Activated CD4-positive, alpha-beta T cell treated with anti-CD3 and anti-CD28 coated beads for 36 hours (primary cell): ENCODE results near the gene ZNF229. TPM values are rescaled to one million over a fixed set of nuclear protein-coding genes. Genes with fewer than 3 reads are reported as not detected.
"Not testable (repeated sequence)": the region's sequence is repeated elsewhere in the genome, so short reads cannot be mapped to it uniquely, and the experiment has no call there.

Experiments used
- ATAC-seq: fragments of 200-7000 bp; cut with Tn5 transposase; one replicate; pipeline ENCODE4 v1.10.0; 2021; ENCODE audit warnings: mild to moderate bottlenecking, moderate library complexity
- CTCF ChIA-PET: fragments of 350-600 bp; sonication (Branson Sonifier 250); formaldehyde crosslinking; loops from one replicate; lab custom pipeline; 2021; ENCODE audit warnings: antibody characterized with exemption; lab: Charles Lee
- POLR2A ChIA-PET: fragments of 350-600 bp; sonication (Branson Sonifier 250); formaldehyde crosslinking; loops from one replicate; lab custom pipeline; 2021; ENCODE audit warnings: antibody characterized with exemption, inconsistent platforms; lab: Charles Lee
- DNase-seq: peaks from one replicate; pipeline ENCODE4 v3.0.0-alpha.2; 2020
- H3K27ac Mint-ChIP-seq: one replicate; pipeline ENCODE4 v1.8.0; 2021; ENCODE audit warnings: mixed read lengths
- H3K27me3 Mint-ChIP-seq: one replicate; pipeline ENCODE4 v1.8.0; 2021; ENCODE audit warnings: mixed read lengths
- H3K36me3 Mint-ChIP-seq: one replicate; pipeline ENCODE4 v1.8.0; 2021; ENCODE audit warnings: low read depth, mixed read lengths
- H3K4me1 Mint-ChIP-seq: one replicate; pipeline ENCODE4 v1.8.0; 2021; ENCODE audit warnings: mixed read lengths
- H3K4me3 Mint-ChIP-seq: one replicate; pipeline ENCODE4 v1.8.0; 2021; ENCODE audit warnings: mild to moderate bottlenecking, moderate library complexity, mixed read lengths
- H3K9me3 Mint-ChIP-seq: one replicate; pipeline ENCODE4 v1.8.0; 2021; ENCODE audit warnings: low read depth, mixed read lengths
- intact Hi-C, 2 experiments: fragments of 100-400 bp; cut with DNase I in 1 of 2; cut with micrococcal nuclease in 1 of 2; formaldehyde crosslinking; loops; one replicate each; pipeline versions ENCODE4 v1.14.2 to v1.15.1; 2022 to 2024; cut with DNase I, micrococcal nuclease
- total RNA-seq, 2 experiments: library from RNA; stranded (reverse); gene quantifications; one replicate each; pipeline ENCODE4 v1.2.3, GENCODE V29; 2021

Gene ZNF229
- 1 to 10 TPM; 1.0 to 1.2 TPM for total RNA-seq

DNA sequence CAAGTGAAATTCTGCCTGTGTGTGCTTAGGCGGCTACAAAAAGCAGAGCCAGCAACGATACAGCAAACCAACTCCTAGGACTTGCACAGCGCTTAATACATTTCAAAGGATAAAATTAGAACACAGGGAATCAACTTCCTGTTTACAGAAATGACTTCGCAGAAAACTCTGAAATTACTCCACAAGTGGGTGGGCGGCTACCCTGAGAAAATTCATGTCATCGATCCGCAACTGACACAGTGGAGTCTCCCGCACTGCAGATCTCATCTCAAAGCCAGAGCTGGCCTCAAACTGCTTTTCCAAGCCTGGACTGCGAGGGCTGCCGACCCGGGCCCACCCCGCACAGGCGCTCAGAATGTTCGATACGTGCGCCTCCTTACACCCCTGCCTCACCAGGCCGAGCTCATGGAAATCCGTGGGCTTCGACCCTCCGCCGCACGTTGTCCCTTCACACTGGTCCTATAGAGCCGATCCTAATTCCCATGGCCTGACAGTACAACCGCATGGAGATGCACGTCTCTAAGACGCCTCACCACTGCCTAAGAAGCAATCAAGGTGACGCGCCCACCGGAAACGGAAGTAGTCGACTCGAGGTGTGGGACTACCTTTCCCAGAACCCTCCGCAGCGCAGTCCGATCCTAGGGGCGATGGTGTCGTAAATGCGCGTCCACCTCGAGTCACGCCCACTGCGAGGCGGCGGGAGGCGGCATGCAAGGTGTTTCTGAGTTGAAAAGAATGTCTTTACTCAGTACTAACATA, at the start of gene ZNF229:
ZNF229 (minus strand) TSS at position 557 of the 759 bp plus-strand sequence. CDS start 5,625 bp downstream, outside the sequence.
- DNase-seq = peak; percentile 91
- CTCF ChIA-PET = interaction anchor here (0.6 kb wide), 1 partner anchor 200 kb away, joined by 3 read pairs; no protein-coding TSS in a partner anchor
- peak within 1 kb of the TSS; percentile 81 for H3K4me3 Mint-ChIP-seq
- H3K36me3 Mint-ChIP-seq = peaks cover 68% of the 10 kb centered on the region
- peaks cover 2% of the 10 kb centered on the region for H3K27me3 Mint-ChIP-seq
- peak; percentile 98 for ATAC-seq
- H3K4me1 Mint-ChIP-seq = peaks cover 10% of the 10 kb centered on the region
- peak within 1 kb of the TSS; percentile 84 for H3K27ac Mint-ChIP-seq
- peaks cover 67% of the 10 kb centered on the region for H3K9me3 Mint-ChIP-seq
- intact Hi-C loops = loop anchor here (1.0 to 5.0 kb wide), 4 partner anchors 47 to 336 kb away; partner anchors contain the start of genes ZNF180 (in 2 of the 2), ZNF225 (in 1 of the 2), ZNF227 (in 1 of the 2) and ZNF285 (in 1 of the 2)
- POLR2A ChIA-PET = no interaction called here

GRCh38 chr19:44496711-44497110, 48.4 kb upstream of the ZNF229 start:
- intact Hi-C loops = no loop called here
- peaks cover 62% of the 10 kb centered on the region for H3K9me3 Mint-ChIP-seq
- ATAC-seq (no peak), DNase-seq (no peak)
- no peak overlapping the region for H3K4me3 Mint-ChIP-seq
- ChIA-PET CTCF (no interaction called here), POLR2A (no interaction called here)
- H3K4me1 Mint-ChIP-seq = peaks cover 28% of the 10 kb centered on the region
- peaks cover 89% of the 10 kb centered on the region for H3K36me3 Mint-ChIP-seq
- H3K27me3 Mint-ChIP-seq = no peaks in the 10 kb centered on the region
- no peak overlapping the region for H3K27ac Mint-ChIP-seq

- Mint-ChIP-seq H3K27ac (no peak overlapping the region), H3K4me1 (no peaks in the 10 kb centered on the region), H3K36me3 (peaks cover 92% of the 10 kb centered on the region), H3K4me3 (no peak overlapping the region), H3K9me3 (peaks cover 73% of the 10 kb centered on the region), H3K27me3 (no peaks in the 10 kb centered on the region)
- ATAC-seq (no peak), DNase-seq (no peak)
- CTCF ChIA-PET = no interaction called here
- POLR2A ChIA-PET = interaction anchor here (0.6 kb wide), 1 partner anchor 23 kb away, joined by 3 read pairs; the partner anchor contains the start of gene ZNF180
- intact Hi-C loops = loop anchor here in 1 of 2 experiments (2.0 to 10.0 kb wide), 2 partner anchors 22 to 632 kb away; no protein-coding TSS in a partner anchor
Observed at GRCh38 chr19:44476559-44477408, 28.5 kb upstream of the ZNF229 start.

DNA sequence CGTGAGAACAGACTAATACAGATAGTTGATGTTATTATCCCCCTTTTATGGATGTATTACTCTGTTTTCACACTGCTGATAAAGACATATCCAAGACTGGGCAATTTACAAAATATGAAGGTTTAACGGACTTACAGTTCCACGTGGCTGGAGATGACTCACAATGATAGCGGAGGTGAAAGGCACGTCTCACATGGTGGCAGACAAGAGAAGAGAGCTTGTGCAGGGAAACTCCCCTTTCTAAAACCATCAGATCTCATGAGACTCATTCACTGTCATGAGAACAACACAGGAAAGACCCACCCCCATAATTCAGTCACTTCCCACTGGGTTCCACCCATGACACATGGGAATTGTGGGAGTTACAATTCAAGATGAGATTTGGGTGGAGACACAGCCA, 20.5 kb upstream of the ZNF229 start:
- H3K27ac Mint-ChIP-seq, H3K4me3 Mint-ChIP-seq, DNase-seq, CTCF ChIA-PET, H3K4me1 Mint-ChIP-seq, H3K27me3 Mint-ChIP-seq, ATAC-seq, POLR2A ChIA-PET: not testable (repeated sequence)
- H3K9me3 Mint-ChIP-seq = peaks cover 85% of the 10 kb centered on the region
- H3K36me3 Mint-ChIP-seq = peaks cover 52% of the 10 kb centered on the region
- intact Hi-C loops = loop anchor here in 1 of 2 experiments (10.0 kb wide), 1 partner anchor 594 kb away; no protein-coding TSS in a partner anchor

DNA sequence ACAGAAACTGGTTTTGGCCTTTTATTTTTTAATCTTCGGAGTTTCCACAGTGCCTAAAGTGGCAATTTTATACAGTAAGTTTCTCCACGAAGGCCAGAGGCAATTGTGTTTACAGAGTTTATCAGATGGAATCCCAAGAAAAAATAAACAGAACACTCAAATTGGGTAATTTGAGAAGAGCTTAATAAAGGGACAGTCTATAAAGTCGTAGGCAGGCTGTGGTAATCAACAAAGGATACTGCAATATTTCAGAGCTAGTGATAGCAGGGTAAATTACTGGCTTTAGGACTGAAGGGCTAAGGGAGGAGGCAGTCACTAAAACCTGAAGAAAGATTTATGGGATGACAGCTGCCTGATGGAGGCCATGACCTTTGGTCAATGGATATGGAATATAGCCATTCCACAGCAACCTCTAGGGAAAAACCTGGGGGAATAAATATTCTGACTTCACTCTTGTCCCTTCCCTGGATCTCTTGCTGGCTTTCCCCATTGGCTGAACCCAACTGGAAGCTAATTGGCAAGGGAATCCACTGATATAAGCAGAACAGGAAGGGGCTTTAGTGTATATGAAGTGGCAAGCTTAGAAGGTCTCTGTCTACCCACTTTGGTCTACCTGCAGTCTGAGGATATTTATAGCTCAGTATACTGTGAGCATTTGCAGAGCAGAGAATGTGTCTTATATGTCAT, 14.5 kb upstream of the ZNF229 start:
- CTCF ChIA-PET, H3K27ac Mint-ChIP-seq, DNase-seq, H3K27me3 Mint-ChIP-seq, H3K4me3 Mint-ChIP-seq, ATAC-seq, H3K4me1 Mint-ChIP-seq: not testable (repeated sequence)
- H3K9me3 Mint-ChIP-seq = peaks cover 50% of the 10 kb centered on the region
- POLR2A ChIA-PET = interaction anchor here (0.6 kb wide), 1 partner anchor 51 kb away, joined by 4 read pairs; no protein-coding TSS in a partner anchor
- intact Hi-C loops = loop anchor here in 1 of 2 experiments (10.0 kb wide), 1 partner anchor 588 kb away; no protein-coding TSS in a partner anchor
- peaks cover 18% of the 10 kb centered on the region for H3K36me3 Mint-ChIP-seq

DNA sequence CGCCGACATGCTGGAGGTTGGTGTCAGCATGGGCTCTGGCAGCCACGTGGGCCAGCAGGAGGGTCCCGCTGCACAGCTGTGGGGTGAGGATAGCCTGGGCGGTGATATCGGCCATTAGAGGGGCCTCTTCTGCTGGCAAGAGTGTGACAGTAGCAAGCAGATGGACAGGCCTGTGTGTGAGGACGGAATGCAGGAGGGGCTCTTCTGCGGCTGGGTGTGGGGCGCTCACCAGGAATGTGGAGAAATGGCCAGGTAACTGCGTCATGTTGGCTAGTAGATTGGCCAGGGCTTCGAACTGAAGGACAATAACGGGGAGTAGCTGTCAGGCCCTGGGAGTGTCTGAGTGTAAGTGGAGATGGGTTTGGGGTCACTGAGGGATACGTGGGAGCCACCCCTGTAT, 7.7 kb upstream of the ZNF229 start:
- Mint-ChIP-seq H3K9me3 (peaks cover 52% of the 10 kb centered on the region), H3K36me3 (peaks cover 27% of the 10 kb centered on the region)
- ATAC-seq, H3K27ac Mint-ChIP-seq, H3K4me1 Mint-ChIP-seq, DNase-seq, H3K27me3 Mint-ChIP-seq, H3K4me3 Mint-ChIP-seq, POLR2A ChIA-PET, intact Hi-C loops, CTCF ChIA-PET: not testable (repeated sequence)

DNA sequence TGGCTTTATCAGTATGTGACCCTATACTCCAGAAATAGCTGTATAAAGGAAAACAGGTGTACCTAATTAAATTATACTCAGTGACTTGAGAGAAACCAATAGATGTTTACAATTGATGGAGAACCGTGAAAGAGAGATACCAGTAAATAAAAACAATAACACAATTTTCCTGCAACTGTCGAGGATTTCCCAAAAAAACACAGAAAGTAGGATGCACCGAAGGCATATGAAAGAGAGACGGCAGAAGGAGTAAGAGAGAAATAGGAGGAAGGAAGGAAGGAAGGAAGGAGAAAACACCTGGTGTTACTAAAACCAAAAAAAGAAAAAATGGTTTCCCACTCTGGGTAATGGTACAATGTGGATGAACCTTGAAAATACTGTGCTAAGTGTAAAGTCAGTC, 6.8 kb upstream of the ZNF229 start:
- intact Hi-C loops = no loop called here
- Mint-ChIP-seq H3K4me3 (no peak overlapping the region), H3K36me3 (peaks cover 31% of the 10 kb centered on the region), H3K4me1 (no peaks in the 10 kb centered on the region), H3K9me3 (peaks cover 56% of the 10 kb centered on the region), H3K27ac (no peak overlapping the region), H3K27me3 (peaks cover 2% of the 10 kb centered on the region)
- CTCF ChIA-PET = no interaction called here
- ATAC-seq = no peak
- POLR2A ChIA-PET = no interaction called here
- no peak for DNase-seq

DNA sequence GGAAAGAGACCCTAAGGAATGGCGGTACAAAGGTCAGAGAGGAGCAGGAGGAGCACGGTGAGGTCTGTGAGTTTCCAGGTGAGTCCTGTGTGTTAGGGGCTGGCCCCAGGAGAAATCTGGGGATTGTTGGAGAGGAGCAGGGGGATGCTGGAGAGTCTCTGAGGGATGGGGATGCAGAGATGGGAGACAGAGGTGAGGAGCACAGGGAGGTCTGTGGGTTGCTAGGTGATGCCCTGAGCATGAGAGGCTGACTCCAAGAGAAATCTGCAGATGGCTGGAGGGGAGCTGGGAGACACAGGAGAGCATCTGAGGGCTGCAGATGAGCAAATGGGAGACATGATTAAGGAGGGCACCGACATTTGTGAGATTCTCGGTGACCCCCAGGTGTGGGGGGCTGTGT, 4.1 kb upstream of the ZNF229 start:
- intact Hi-C loops = no loop called here
- H3K9me3 Mint-ChIP-seq = peaks cover 65% of the 10 kb centered on the region
- DNase-seq = no peak
- peaks cover 10% of the 10 kb centered on the region for H3K4me1 Mint-ChIP-seq
- peaks cover 2% of the 10 kb centered on the region for H3K27me3 Mint-ChIP-seq
- no peak overlapping the region for H3K27ac Mint-ChIP-seq
- H3K4me3 Mint-ChIP-seq = no peak overlapping the region
- POLR2A ChIA-PET = no interaction called here
- H3K36me3 Mint-ChIP-seq = peaks cover 48% of the 10 kb centered on the region
- no peak for ATAC-seq
- CTCF ChIA-PET = no interaction called here

DNA sequence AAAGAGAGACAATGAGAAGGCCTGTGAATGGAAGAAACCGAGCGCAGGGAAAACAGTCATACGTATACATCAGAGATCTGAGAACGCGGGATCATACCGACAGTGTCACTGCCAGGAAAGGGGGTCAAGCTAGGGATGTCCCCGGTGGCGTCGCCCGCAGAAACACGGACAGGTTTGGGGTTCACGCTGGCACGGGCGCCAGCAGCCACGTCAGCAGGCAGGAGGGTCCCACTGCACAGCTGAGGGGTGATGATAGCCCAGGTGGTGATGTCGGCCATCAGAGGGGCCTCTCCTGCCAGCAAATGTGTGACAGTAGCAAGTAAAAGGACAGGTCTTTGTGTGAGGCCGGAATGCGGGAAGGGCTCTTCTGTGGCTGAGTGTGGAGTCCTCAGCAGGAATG, 3.4 kb upstream of the ZNF229 start:
- Mint-ChIP-seq H3K9me3 (peaks cover 66% of the 10 kb centered on the region), H3K27ac (no peak overlapping the region), H3K27me3 (peaks cover 2% of the 10 kb centered on the region), H3K4me3 (no peak overlapping the region), H3K4me1 (peaks cover 10% of the 10 kb centered on the region), H3K36me3 (peaks cover 53% of the 10 kb centered on the region)
- ChIA-PET CTCF (no interaction called here), POLR2A (no interaction called here)
- no peak for ATAC-seq
- intact Hi-C loops = no loop called here
- DNase-seq = no peak

DNA sequence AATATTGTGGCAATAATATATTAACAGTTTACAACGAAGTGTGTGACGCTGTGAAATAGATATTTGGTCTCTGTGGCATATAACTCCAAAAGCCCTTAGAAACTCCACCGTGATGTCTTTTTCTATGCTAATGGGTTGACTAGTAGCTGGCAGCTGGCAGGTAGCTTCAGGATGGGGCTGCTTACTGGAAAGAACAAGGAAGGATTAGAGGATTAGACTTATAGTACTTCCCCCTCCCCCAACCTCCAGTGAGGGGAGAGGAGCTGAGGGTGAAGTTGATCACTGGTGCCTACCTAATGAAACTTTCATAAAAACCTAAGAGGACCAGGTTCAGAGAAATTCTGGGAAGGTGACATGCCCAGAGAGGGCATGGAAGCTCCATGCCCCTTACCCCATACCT, 9.8 kb downstream of the ZNF229 start:
- Mint-ChIP-seq H3K9me3 (peaks cover 58% of the 10 kb centered on the region), H3K4me3 (no peak overlapping the region), H3K27ac (no peak overlapping the region), H3K27me3 (no peaks in the 10 kb centered on the region), H3K4me1 (no peaks in the 10 kb centered on the region), H3K36me3 (peaks cover 49% of the 10 kb centered on the region)
- POLR2A ChIA-PET = no interaction called here
- CTCF ChIA-PET = no interaction called here
- ATAC-seq (no peak), DNase-seq (no peak)
- intact Hi-C loops = no loop called here

GRCh38 chr19:44435441-44435840, 12.8 kb downstream of the ZNF229 start:
- Mint-ChIP-seq H3K27ac (no peak overlapping the region), H3K9me3 (peaks cover 58% of the 10 kb centered on the region), H3K36me3 (peaks cover 52% of the 10 kb centered on the region), H3K4me1 (no peaks in the 10 kb centered on the region), H3K27me3 (no peaks in the 10 kb centered on the region), H3K4me3 (no peak overlapping the region)
- intact Hi-C loops = no loop called here
- ATAC-seq = no peak
- ChIA-PET CTCF (no interaction called here), POLR2A (no interaction called here)
- no peak for DNase-seq
